Skeletal muscle tissue (tissue), 4 donors: ENCODE data around the gene P2RX2. TPM values are rescaled to one million over a fixed set of nuclear protein-coding genes. Genes with fewer than 3 reads are reported as not detected.
A peak's percentile ranks its signal among the peaks of the same experiment; 100 is the strongest.

Experiments used
- H3K27ac ChIP-seq: one replicate; pipeline ENCODE4 v1.7.0; 2013; ENCODE audit warnings: mild to moderate bottlenecking, low read depth, low read length, inconsistent platforms
- H3K27me3 ChIP-seq, 3 donors: one replicate each; pipeline ENCODE4 v1.7.0; 2013; ENCODE audit warnings: low read length in 3 of 3; ENCODE audit not compliant: control insufficient read depth in 3 of 3, insufficient read depth in 3 of 3
- H3K36me3 ChIP-seq, 3 donors: one replicate each; pipeline ENCODE4 v1.7.0; 2013; ENCODE audit warnings: low read length in 3 of 3; ENCODE audit not compliant: control insufficient read depth in 3 of 3, insufficient read depth in 3 of 3
- H3K4me1 ChIP-seq, 3 donors: one replicate each; pipeline ENCODE4 v1.7.0; 2013; ENCODE audit warnings: low read length in 3 of 3, mild to moderate bottlenecking in 3 of 3; ENCODE audit not compliant: control insufficient read depth in 3 of 3, insufficient read depth in 3 of 3
- H3K4me3 ChIP-seq, 3 donors: one replicate each; pipeline ENCODE4 v1.7.0; 2013; ENCODE audit warnings: low read length in 3 of 3
- H3K9ac ChIP-seq, 3 donors: one replicate each; pipeline ENCODE4 v1.7.0; 2013; ENCODE audit warnings: low read length in 3 of 3, mild to moderate bottlenecking in 3 of 3, moderate library complexity in 2 of 3, low read depth in 1 of 3
- H3K9me3 ChIP-seq, 3 donors: one replicate each; pipeline ENCODE4 v1.7.0; 2013; ENCODE audit warnings: low read length in 3 of 3; ENCODE audit not compliant: control insufficient read depth in 3 of 3
- total RNA-seq: library from RNA; depleted of rRNA; stranded (reverse); fragments of >200 nt; gene quantifications from one replicate; pipeline ENCODE4 v1.2.3, GENCODE V29; 2014
- donor health status: Osteomylitis.

Gene P2RX2
- total RNA-seq, 1 donor from 2014 or later, result not detected

- no peaks in the 10 kb centered on the region for H3K36me3 ChIP-seq
- H3K9me3 ChIP-seq, result peaks cover 3 to 13% (median 7%) of the 10 kb centered on the region in 3 donors
- H3K27me3 ChIP-seq, result peaks cover 45 to 48% (median 47%) of the 10 kb centered on the region in 3 donors
- H3K27ac ChIP-seq, result no peak overlapping the region
- peaks cover under 1 to 5% (median 2%) of the 10 kb centered on the region in 3 donors for H3K4me1 ChIP-seq
- no peak overlapping the region for H3K4me3 ChIP-seq
- H3K9ac ChIP-seq, result no peak overlapping the region
These were observed 1.4 kb upstream of the P2RX2 start for GRCh38 chr12:132617135-132617701.

GRCh38 chr12:132617822-132618682 is 524 bp upstream of the P2RX2 start:
- H3K36me3 ChIP-seq, result no peaks in the 10 kb centered on the region
- H3K9me3 ChIP-seq, result peaks cover 3 to 13% (median 7%) of the 10 kb centered on the region in 3 donors
- H3K4me3 ChIP-seq, result no peak overlapping the region
- peaks cover 6 to 9% (median 8%) of the 10 kb centered on the region in 3 donors for H3K4me1 ChIP-seq
- H3K27ac ChIP-seq, result no peak overlapping the region
- H3K27me3 ChIP-seq, result peaks cover 45 to 48% (median 47%) of the 10 kb centered on the region in 3 donors
- H3K9ac ChIP-seq, result no peak overlapping the region

- Histone ChIP-seq H3K9ac (no peak overlapping the region), H3K27ac (no peak overlapping the region), H3K4me3 (no peak overlapping the region), H3K9me3 (peaks cover 3 to 13% (median 7%) of the 10 kb centered on the region in 3 donors), H3K27me3 (peaks cover 45 to 48% (median 47%) of the 10 kb centered on the region in 3 donors), H3K36me3 (no peaks in the 10 kb centered on the region), H3K4me1 (peaks cover 6 to 14% (median 11%) of the 10 kb centered on the region in 3 donors)
These were observed 452 bp downstream of the P2RX2 start for GRCh38 chr12:132619071-132619385.

- H3K9ac ChIP-seq, result no peak overlapping the region
- peaks cover 45 to 48% (median 47%) of the 10 kb centered on the region in 3 donors for H3K27me3 ChIP-seq
- no peak overlapping the region for H3K27ac ChIP-seq
- peaks cover 3 to 13% (median 7%) of the 10 kb centered on the region in 3 donors for H3K9me3 ChIP-seq
- peaks cover 6 to 14% (median 11%) of the 10 kb centered on the region in 3 donors for H3K4me1 ChIP-seq
- H3K4me3 ChIP-seq, result no peak overlapping the region
- H3K36me3 ChIP-seq, result peaks cover 0 to 3% (median 3%) of the 10 kb centered on the region in 3 donors
These were observed 973 bp downstream of the P2RX2 start for GRCh38 chr12:132619386-132620112.

- Histone ChIP-seq H3K27ac (no peak overlapping the region), H3K4me1 (peaks cover 3 to 14% (median 9%) of the 10 kb centered on the region in 3 donors), H3K9me3 (peaks cover 3 to 11% (median 5%) of the 10 kb centered on the region in 3 donors), H3K4me3 (no peak overlapping the region), H3K9ac (no peak overlapping the region), H3K36me3 (peaks cover 7 to 10% (median 10%) of the 10 kb centered on the region in 3 donors), H3K27me3 (peaks cover 38 to 46% (median 42%) of the 10 kb centered on the region in 3 donors)
These were observed 1.7 kb downstream of the P2RX2 start for GRCh38 chr12:132620113-132620898.

GRCh38 chr12:132620899-132621656 is 2.5 kb downstream of the P2RX2 start:
- Histone ChIP-seq H3K36me3 (peaks cover 15 to 17% (median 16%) of the 10 kb centered on the region in 3 donors), H3K4me1 (peaks cover 3 to 14% (median 9%) of the 10 kb centered on the region in 3 donors), H3K4me3 (no peak overlapping the region), H3K9ac (no peak overlapping the region), H3K9me3 (peaks cover 3 to 10% (median 3%) of the 10 kb centered on the region in 3 donors), H3K27me3 (peaks cover 31 to 38% (median 35%) of the 10 kb centered on the region in 3 donors), H3K27ac (no peak overlapping the region)

- H3K9me3 ChIP-seq, result peaks cover under 1 to 8% (median 3%) of the 10 kb centered on the region in 3 donors
- no peak overlapping the region for H3K27ac ChIP-seq
- peaks cover 3 to 14% (median 9%) of the 10 kb centered on the region in 3 donors for H3K4me1 ChIP-seq
- peak overlapping the region in 1 of 3 donors; percentile 23 for H3K4me3 ChIP-seq
- H3K27me3 ChIP-seq, result peaks cover 23 to 31% (median 27%) of the 10 kb centered on the region in 3 donors
- no peak overlapping the region for H3K9ac ChIP-seq
- H3K36me3 ChIP-seq, result peaks cover 15 to 18% (median 16%) of the 10 kb centered on the region in 3 donors
These were observed 3.3 kb downstream of the P2RX2 start for GRCh38 chr12:132621657-132622435.

GRCh38 chr12:132622437-132623071 is 4.0 kb downstream of the P2RX2 start:
- peak overlapping the region in 1 of 3 donors; percentile 25 for H3K9ac ChIP-seq
- peaks cover 3 to 14% (median 9%) of the 10 kb centered on the region in 3 donors for H3K4me1 ChIP-seq
- peaks cover 0 to 2% (median 0%) of the 10 kb centered on the region in 3 donors for H3K9me3 ChIP-seq
- H3K36me3 ChIP-seq, result peaks cover 15 to 18% (median 16%) of the 10 kb centered on the region in 3 donors
- H3K4me3 ChIP-seq, result peak overlapping the region in 1 of 3 donors; percentile 23
- peaks cover 16 to 25% (median 22%) of the 10 kb centered on the region in 3 donors for H3K27me3 ChIP-seq
- H3K27ac ChIP-seq, result no peak overlapping the region
